Right lung (tissue), 5 donors: ENCODE measurements around the gene ERCC4. TPM values are rescaled to one million over a fixed set of nuclear protein-coding genes. Genes with fewer than 3 reads are reported as not detected.

Experiments
- DNase-seq, 2 donors: peaks; one replicate each; pipeline ENCODE4 v3.0.0-alpha.2; 2013
- polyA plus RNA-seq, 5 donors: library from polyadenylated mRNA; unstranded; fragments of 120-200 nt; gene quantifications; one replicate each; pipeline versions ENCODE4 v1.2.1 to v1.2.3, GENCODE V29; 2013; ENCODE audit warnings: inconsistent platforms in 1 of 5, low replicate concordance in 1 of 5; ENCODE audit not compliant: insufficient read length in 5 of 5, insufficient read depth in 1 of 5

The ERCC4 gene
- polyA plus RNA-seq, 5 donors: 12.1 to 25.7 (median 17.6) TPM

- no peak for DNase-seq
Observed at GRCh38 chr16:13909069-13909468, 10.9 kb upstream of the ERCC4 start.

- peak in 1 of 2 donors; percentile 25 for DNase-seq
Observed at GRCh38 chr16:13909872-13910303, 10.1 kb upstream of the ERCC4 start.

- DNase-seq: no peak
Observed at GRCh38 chr16:13911306-13911705, 8.6 kb upstream of the ERCC4 start.

GRCh38 chr16:13911871-13912270 lies 8.1 kb upstream of the ERCC4 start:
- DNase-seq: no peak

- DNase-seq: no peak
Observed at GRCh38 chr16:13912891-13913290, 7.1 kb upstream of the ERCC4 start.

GRCh38 chr16:13913374-13914292 lies 6.3 kb upstream of the ERCC4 start:
- DNase-seq: no peak

GRCh38 chr16:13915033-13915635 lies 4.8 kb upstream of the ERCC4 start:
- no peak for DNase-seq

GRCh38 chr16:13919330-13919682 lies 648 bp upstream of the ERCC4 start:
- DNase-seq: no peak

- DNase-seq: no peak
Observed at GRCh38 chr16:13920510-13920818, 510 bp downstream of the ERCC4 start.

GRCh38 chr16:13921328-13921727 lies 1.4 kb downstream of the ERCC4 start:
- DNase-seq: no peak

GRCh38 chr16:13923703-13924298 lies 3.8 kb downstream of the ERCC4 start:
- peak in 1 of 2 donors; percentile 40 for DNase-seq

- DNase-seq: no peak
Observed at GRCh38 chr16:13926464-13926863, 6.5 kb downstream of the ERCC4 start.

GRCh38 chr16:13926891-13927290 lies 6.9 kb downstream of the ERCC4 start:
- DNase-seq: no peak

- DNase-seq: no peak
Observed at GRCh38 chr16:13928646-13929045, 8.7 kb downstream of the ERCC4 start.

- DNase-seq: no peak
Observed at GRCh38 chr16:13931845-13932244, 11.9 kb downstream of the ERCC4 start.

GRCh38 chr16:13935408-13935807 lies 15.5 kb downstream of the ERCC4 start:
- no peak for DNase-seq

GRCh38 chr16:13936155-13936554 lies 16.2 kb downstream of the ERCC4 start:
- no peak for DNase-seq

GRCh38 chr16:13936596-13937081 lies 16.7 kb downstream of the ERCC4 start:
- DNase-seq: no peak

GRCh38 chr16:13937411-13937810 lies 17.5 kb downstream of the ERCC4 start:
- DNase-seq: no peak

GRCh38 chr16:13938480-13938879 lies 18.5 kb downstream of the ERCC4 start:
- no peak for DNase-seq

GRCh38 chr16:13939821-13940220 lies 19.9 kb downstream of the ERCC4 start:
- no peak for DNase-seq

GRCh38 chr16:13940397-13940933 lies 20.5 kb downstream of the ERCC4 start:
- DNase-seq: no peak

- DNase-seq: no peak
Observed at GRCh38 chr16:13944816-13945215, 24.9 kb downstream of the ERCC4 start.
